Measurements from ENCODE around the gene GMPS. TPM values are rescaled to one million over a fixed set of nuclear protein-coding genes. Genes with fewer than 3 reads are reported as not detected.
A peak's percentile ranks its signal among the peaks of the same experiment; 100 is the strongest.
"Not testable (repeated sequence)": the region's sequence is repeated elsewhere in the genome, so short reads cannot be mapped to it uniquely, and the experiment has no call there.

GMPS gene
- total RNA-seq, 1 donor = 16.7 TPM

GRCh38 chr3:155871746-155872158 is 1.3 kb downstream of the GMPS start:
- peak in 1 of 3 donors; percentile 8 for DNase-seq (ENCODE audit: low read depth in 2 of 3, low spot score in 2 of 3)

- no peak for DNase-seq (ENCODE audit: low read depth in 2 of 3, low spot score in 2 of 3)
These were observed 2.6 kb downstream of the GMPS start for GRCh38 chr3:155872904-155873646.

- DNase-seq (ENCODE audit: low read depth in 2 of 3, low spot score in 2 of 3) = no peak
These were observed 5.6 kb downstream of the GMPS start for GRCh38 chr3:155876037-155876436.

- DNase-seq (ENCODE audit: low read depth in 2 of 3, low spot score in 2 of 3) = no peak
These were observed 6.1 kb downstream of the GMPS start for GRCh38 chr3:155876503-155876902.

GRCh38 chr3:155880286-155880685 is 9.8 kb downstream of the GMPS start:
- DNase-seq (ENCODE audit: low read depth in 2 of 3, low spot score in 2 of 3) = no peak

GRCh38 chr3:155884292-155884691 is 13.8 kb downstream of the GMPS start:
- no peak for DNase-seq (ENCODE audit: low read depth in 2 of 3, low spot score in 2 of 3)

- no peak for DNase-seq (ENCODE audit: low read depth in 2 of 3, low spot score in 2 of 3)
These were observed 14.8 kb downstream of the GMPS start for GRCh38 chr3:155885292-155885691.

GRCh38 chr3:155886348-155886747 is 15.9 kb downstream of the GMPS start:
- DNase-seq (ENCODE audit: low read depth in 2 of 3, low spot score in 2 of 3) = not testable (repeated sequence)

- no peak for DNase-seq (ENCODE audit: low read depth in 2 of 3, low spot score in 2 of 3)
These were observed 16.5 kb downstream of the GMPS start for GRCh38 chr3:155886915-155887314.

- no peak for DNase-seq (ENCODE audit: low read depth in 2 of 3, low spot score in 2 of 3)
These were observed 18.8 kb downstream of the GMPS start for GRCh38 chr3:155889212-155889611.

GRCh38 chr3:155889952-155890351 is 19.5 kb downstream of the GMPS start:
- DNase-seq (ENCODE audit: low read depth in 2 of 3, low spot score in 2 of 3) = no peak

GRCh38 chr3:155890671-155891190 is 20.3 kb downstream of the GMPS start:
- peak in 2 of 3 donors; percentile 43 to 68 for DNase-seq (ENCODE audit: low read depth in 2 of 3, low spot score in 2 of 3)

GRCh38 chr3:155891321-155891720 is 20.9 kb downstream of the GMPS start:
- no peak for DNase-seq (ENCODE audit: low read depth in 2 of 3, low spot score in 2 of 3)

- no peak for DNase-seq (ENCODE audit: low read depth in 2 of 3, low spot score in 2 of 3)
These were observed 25.0 kb downstream of the GMPS start for GRCh38 chr3:155895379-155895900.

GRCh38 chr3:155906900-155907299 is 36.5 kb downstream of the GMPS start:
- no peak for DNase-seq (ENCODE audit: low read depth in 2 of 3, low spot score in 2 of 3)

- no peak for DNase-seq (ENCODE audit: low read depth in 2 of 3, low spot score in 2 of 3)
These were observed 37.6 kb downstream of the GMPS start for GRCh38 chr3:155908086-155908485.

- no peak for DNase-seq (ENCODE audit: low read depth in 2 of 3, low spot score in 2 of 3)
These were observed 38.2 kb downstream of the GMPS start for GRCh38 chr3:155908605-155909004.

- no peak for DNase-seq (ENCODE audit: low read depth in 2 of 3, low spot score in 2 of 3)
These were observed 41.6 kb downstream of the GMPS start for GRCh38 chr3:155912090-155912489.

- DNase-seq (ENCODE audit: low read depth in 2 of 3, low spot score in 2 of 3) = no peak
These were observed 42.2 kb downstream of the GMPS start for GRCh38 chr3:155912579-155913190.

GRCh38 chr3:155917781-155918180 is 47.3 kb downstream of the GMPS start:
- no peak for DNase-seq (ENCODE audit: low read depth in 2 of 3, low spot score in 2 of 3)

- DNase-seq (ENCODE audit: low read depth in 2 of 3, low spot score in 2 of 3) = no peak
These were observed 49.3 kb downstream of the GMPS start for GRCh38 chr3:155919728-155920127.

GRCh38 chr3:155921486-155921885 is 51.0 kb downstream of the GMPS start:
- DNase-seq (ENCODE audit: low read depth in 2 of 3, low spot score in 2 of 3) = no peak

Data from hematopoietic multipotent progenitor cell (in vitro differentiated cells).